HG03558 (cell line): ENCODE measurements around the gene KRI1.
A peak's percentile ranks its signal among the peaks of the same experiment; 100 is the strongest.

Experiments used
- ATAC-seq: cut with Tn5 transposase; IDR thresholded peaks from one replicate; pipeline ENCODE4 v1.9.1; 2021; ENCODE audit warnings: moderate number of reproducible peaks; ENCODE audit not compliant: unreplicated experiment; ENCODE audit errors: extremely low read depth

Gene KRI1

DNA sequence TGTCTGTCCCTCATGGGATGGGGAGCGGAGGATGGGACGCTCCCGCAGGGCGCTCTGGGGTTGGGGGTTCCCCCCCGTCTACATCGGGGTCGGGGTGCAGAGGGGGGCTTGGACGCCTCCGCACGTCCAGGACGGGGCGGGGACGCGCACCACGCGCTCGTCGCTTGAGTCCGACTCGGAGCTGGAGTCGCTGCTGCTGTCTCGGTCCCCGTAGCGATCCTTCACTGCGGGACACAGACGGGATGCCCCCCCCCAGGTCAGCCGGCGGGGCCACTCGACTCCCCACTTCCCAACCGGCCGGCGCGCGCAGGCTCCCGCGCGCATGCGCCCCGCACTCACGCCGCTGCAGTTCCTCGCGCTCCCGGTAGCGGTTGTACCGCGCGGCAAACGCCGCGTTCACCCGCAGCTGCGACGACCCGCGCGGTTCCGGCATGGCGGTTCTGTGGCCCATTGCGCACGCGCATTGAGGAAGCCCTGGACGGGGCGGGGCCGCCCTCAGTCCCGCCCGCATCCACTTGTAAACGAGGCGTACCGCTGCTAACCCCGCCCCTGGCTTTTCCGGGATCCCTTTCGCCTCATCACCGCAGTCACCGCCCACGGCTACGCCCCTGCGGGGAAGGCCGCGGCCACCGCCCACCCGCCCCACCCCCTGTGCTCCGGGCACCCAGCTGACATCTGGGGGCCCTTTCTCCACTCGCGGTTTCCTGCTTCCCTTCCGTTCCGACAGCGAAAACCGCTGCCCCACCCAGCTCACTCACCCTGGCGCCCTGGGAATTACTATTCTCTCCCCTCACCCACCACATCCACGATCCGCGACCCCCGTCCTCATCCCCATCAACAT, at the start of gene KRI1:
Gene KRI1 (minus strand): TSS at position 444 of the 841 bp plus-strand sequence. CDS start 11 bp downstream, at position 433.
- peak; percentile 23 for ATAC-seq

DNA sequence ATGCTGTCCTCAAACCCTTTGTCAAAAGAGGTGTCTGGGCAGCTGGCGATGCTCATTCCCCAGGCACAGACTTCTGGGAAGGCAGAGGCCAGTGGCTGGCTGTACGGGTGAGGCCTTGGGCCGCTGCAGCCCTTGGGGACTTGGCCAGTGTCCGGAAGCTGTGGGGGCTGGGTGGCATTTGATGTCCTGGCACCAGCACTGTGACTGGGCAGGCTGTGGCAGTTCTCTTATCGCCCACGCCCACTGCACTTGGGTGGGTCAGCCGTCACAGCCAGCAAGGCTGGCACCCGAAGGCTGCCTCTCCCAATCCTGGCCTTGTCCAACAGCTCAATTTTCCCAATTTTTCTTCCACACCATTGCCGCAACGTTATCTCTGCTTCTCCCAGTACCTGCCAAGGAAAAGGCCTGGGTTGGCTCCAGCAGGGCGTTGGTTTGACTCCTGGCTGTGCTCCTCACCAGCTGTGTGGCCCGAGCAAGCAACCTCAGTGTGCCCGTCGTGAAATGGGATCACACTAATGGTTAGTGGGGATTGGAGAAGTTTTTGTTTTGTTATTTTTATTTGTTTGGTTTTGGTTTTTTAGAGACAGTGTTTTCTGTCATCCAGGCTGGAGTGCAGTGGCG, 46.8 kb upstream of the KRI1 start:
- ATAC-seq = no peak

DNA sequence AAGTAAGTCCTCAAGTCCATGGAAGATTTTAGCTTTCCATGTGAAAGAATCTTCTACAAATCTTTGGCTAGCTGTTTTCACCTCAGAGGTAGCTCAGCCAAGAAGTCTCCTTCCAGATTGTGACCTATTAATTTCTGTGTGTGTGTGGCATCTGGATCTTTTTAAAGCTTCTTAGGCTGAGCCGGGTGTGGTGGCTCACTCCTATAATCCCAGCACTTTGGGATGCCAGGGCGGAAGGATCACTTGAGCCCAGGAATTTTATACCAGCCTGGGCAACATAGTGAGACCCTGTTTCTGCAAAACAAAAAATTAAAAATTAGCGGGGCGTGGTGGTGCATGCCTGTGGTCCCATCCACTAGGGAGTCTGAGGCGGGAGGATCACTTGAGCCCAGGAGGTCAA, 46.1 kb upstream of the KRI1 start:
- no peak for ATAC-seq

DNA sequence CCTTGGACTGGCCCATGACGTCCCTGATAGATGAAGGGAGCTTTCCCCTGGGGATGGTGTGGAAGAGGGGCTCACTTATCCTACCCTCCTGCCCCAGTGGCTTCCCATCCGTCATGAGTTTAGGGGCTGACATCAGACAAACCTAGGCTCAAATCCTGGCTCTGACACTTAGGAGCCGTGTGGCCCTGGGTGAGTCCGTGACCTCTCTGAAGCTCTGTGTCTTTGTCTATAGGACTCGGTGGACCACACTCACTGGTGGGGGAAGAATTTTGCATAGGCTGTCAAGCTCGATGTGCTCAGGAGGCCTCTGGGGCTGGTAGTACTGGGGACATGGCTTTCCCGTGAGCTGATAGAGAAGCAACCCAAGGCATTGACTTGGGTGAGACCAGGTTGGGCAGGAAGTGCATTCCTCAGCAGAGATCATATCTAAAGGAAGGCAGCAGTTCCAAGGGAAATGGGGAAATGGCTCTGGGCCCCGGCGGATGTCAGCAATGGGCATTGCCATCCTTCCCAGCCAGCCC, 38.7 kb upstream of the KRI1 start:
- no peak for ATAC-seq

DNA sequence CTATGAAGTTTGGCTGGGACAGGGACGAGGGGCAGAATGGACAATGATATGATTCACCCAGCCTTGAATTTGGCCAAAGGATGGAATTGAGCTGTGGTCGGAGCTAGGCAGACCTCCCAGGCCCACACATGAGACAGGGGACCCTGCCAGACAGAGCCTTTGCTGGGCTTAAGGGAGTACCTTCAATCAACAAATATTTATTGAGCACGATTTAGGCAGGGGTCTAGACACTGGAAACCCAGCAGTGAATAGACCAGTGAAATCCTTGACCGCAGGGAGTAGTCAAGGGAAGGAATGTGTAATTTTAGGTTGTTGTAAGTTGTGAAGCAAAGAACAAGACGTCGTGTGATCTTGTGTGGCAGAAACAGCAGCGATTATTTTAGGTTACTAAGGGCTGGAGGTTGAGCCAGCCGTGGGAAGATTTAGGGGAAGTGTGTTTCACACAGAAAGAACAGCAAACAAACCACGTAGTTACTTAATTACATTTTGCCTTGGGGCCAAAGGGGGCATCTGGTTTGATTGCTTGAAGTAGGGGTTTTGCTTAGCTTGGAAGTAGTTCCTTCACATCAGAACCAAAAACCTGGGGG, 38.2 kb upstream of the KRI1 start:
- ATAC-seq = no peak

DNA sequence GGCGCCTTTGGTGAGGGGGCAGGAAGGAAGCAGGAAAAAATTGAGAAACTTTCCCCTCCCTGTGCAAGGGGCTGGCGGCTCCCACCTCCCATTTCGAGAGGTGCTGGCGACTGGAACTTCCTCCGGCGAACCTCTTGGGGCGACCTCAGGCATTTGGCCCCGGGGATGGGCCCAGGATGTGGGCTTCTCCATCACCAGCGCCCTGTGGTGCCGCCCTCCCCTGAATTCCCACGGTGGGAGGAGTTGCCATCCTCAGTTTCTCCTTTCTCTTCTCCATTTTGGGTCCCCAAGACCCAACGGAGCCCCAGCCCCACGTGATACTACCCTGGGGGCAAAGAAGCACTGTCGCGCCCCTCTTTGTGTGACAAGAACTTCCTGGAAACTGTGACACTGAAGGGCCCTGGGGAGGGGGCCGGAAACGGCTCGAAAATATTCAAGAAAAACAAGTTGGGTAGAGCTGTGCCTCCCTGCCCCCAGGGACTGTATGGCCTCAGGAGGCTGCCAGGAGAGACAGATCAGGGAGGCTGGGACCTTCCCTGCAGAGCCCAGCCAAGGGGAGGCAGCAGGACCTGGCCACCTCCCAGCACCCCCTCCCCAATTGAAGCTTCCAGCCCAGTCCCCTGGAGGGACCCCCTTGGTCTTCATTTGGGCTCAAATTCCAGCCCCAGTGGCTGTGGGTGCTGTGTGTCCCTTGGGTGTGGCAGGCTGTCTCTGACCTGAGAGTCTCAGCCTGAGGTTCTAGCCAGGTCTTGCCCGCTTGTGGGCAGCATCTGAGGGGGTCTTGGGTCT, 37.5 kb upstream of the KRI1 start:
- ATAC-seq = no peak

DNA sequence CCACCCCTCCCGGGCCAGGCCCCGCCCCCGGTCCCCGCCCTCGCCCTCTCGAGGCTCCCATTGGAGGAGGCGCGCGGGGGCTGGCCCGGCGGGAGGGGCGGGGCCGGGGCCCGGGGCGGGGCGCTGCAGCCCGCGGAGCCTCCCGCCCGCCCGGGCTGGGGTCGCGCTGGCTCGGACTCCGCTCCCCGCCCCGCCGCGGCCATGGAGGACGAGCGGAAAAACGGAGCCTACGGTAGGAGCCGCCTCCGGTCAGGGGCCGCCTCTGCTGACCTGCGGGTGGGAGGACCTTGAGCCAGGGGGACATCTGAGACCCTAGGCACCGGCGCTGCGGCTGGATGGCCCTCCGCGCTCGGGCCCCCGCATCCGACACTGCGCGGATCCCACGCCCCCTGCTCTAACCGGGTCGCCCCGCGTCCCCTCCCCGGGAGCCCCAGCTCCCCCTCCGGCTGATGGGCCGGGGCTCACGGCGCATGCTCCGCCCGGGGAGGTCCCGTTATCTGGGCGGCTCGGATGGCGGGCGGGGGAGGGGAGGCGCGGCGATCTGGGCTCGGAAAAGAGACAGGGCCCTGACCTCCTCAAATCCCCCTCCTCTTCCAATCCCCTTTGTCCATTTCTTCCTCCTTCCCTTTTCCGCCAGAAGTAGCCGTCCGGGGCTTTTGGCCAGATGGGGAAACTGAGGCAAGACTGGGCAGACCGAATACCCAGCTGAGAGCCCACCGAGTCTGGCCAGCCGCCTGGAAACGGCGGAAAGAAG, 36.7 kb upstream of the KRI1 start:
- ATAC-seq = no peak

DNA sequence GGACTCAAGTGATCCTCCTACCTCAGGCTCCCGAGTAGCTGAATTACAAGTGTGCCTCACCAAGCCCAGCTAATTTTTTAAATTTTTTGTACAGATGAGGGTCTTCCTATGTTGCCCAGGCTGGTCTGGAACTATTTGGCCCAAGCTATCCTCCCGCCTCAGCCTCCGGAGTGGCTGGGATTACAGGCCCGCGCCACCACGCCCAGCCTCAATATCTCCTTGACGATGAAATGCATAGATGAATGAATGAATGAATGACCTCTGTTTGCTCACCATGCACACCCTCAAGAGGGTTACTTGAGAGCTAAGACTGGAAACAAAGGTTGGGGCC, 36.2 kb upstream of the KRI1 start:
- no peak for ATAC-seq

DNA sequence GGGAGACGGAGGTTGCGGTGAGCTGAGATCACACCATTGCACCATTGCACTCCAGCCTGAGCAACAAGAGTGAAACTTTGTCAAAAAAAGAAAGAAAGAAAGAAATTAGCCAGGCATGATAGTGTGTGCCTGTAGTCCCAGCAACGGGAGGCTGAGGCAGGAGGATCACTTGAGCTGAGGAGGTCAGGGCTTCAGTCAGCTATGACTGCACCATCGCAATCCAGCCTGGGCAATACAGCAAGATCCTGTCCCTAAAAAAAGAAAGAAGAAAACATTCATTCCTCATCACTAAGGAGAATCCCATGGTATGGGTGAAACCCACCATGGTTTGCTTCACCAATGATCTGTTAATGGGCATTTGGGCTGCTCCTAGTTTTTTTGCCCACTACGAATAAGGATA, 34.3 kb upstream of the KRI1 start:
- no peak for ATAC-seq

DNA sequence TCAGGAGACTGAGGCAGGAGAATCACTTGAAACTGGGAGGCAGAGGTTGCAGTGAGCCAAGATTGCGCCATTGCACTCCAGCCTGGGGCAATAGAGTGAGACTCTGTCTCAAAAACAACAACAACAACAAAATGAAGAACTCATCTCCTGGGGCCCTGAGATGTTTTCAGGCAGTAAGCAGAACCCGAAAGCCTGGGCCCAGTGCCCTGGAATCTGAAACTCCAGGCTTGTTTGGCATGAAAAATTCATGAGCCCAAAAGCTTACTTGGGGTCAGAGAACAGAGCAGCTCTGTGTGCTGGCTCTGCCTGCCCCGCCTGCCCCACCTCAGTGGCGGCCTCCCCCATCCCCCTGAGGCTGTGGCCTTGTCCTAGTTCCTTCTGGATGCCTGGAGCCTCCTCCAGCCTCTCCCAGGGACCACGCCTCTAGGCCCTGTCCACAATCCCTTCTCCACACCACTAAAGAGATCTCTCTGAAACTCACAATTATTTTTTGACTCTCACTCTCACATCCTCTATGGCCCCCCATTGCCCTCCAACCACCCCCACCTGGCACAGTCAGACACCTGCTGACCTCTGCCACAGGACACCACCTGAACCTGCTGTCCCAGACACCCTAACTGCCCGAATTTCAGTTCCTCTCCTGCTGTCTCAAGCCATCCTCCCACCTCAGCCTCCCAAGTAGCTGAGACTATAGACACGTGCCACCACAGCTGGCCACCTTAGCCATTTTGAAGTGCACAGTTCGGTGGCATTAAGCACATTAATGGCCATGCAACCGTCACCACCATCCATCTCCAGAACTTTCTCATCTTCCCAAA, 28.2 kb upstream of the KRI1 start:
- ATAC-seq = no peak

DNA sequence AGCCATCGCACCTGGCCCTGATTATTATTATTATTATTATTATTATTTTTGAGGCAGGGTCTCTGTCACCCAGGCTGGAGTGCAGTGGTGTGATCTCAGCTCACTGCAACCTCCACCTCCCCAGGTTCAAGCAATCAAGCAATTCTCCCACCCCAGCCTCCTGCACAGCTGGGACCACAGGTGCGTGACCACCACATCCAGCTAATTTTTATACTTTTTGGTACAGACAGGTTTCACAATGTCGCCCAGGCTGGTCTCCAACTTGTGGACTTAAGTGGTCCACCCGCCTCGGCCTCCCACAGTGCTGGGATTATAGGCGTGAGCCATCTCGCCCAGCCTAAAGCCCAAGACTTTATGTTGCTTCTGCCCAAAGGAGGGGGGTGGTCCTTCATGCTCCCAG, 27.3 kb upstream of the KRI1 start:
- no peak for ATAC-seq

DNA sequence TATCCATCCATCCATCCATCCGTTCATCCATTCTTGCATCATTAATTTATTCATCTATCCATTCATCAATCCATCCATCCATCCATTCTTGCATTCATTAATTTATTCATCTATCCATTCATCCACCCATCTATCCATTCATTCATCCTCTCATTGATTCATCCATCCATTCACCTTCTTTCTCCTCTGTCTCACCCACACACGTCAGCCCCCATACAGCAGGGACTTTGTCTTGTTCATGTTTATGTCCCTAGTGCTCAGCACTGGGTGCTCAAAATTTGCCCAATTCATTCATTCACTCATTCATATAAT, 22.0 kb upstream of the KRI1 start:
- ATAC-seq = no peak

DNA sequence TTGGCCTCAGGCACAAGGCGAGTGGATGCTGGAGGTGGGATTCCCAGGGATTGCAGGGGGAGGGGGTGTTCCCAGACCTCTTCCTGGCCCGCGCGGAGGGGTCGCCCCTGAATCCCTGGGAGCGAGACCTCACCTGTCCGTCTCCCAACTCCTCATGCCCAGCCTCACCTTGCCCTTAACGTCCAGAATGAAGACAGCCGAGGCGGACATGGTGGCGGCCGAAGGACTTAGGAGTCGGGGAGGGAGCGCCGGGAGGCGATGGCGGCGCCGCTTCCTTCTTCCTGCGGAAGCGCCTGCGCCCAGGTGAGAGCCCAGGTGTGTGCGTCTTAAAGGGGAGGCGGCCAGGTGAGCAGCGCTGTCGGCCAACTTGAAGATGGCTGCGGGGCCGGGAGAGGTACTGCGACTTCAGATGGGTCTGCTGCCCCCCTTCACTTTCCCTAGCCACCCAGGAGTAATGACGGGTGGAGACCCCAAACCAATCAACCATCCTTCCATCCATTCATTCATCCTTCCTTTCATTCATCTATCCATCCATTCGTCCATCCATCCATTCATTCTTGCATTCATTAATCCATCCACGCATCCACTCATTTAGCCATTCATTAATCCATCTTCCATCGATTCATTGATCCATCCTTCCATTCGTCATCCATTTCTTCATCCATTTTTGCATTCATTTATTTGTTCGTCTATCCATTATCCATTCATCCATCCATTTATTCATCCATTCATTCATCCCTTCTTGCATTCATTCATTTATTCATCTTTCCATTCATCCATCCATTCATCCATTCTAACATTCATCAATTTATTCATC, 21.4 kb upstream of the KRI1 start, which contains the start of gene AP1M2:
Gene AP1M2 (minus strand): TSS at position 291 of the 817 bp plus-strand sequence. CDS start 81 bp downstream, at position 210.
- ATAC-seq = no peak

DNA sequence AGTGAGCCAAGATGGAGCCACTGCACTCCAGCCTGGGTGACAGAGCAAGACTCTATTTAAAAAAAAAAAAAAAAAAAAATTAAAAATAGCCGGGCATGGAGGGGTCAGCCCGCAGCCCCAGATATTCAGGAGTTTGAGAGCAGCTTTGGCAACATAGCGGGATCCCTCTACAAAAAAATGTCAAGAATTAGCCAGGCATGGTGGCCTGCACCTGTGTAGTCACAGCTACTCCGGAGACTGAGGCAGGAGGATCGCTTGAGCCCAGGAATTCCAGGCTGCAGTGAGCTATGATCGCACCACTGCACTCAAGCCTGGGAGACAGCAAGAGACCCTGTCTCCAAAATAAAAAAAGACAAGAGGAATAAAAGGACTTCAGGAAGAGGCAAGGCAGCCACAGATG, 20.6 kb upstream of the KRI1 start:
- ATAC-seq = no peak

DNA sequence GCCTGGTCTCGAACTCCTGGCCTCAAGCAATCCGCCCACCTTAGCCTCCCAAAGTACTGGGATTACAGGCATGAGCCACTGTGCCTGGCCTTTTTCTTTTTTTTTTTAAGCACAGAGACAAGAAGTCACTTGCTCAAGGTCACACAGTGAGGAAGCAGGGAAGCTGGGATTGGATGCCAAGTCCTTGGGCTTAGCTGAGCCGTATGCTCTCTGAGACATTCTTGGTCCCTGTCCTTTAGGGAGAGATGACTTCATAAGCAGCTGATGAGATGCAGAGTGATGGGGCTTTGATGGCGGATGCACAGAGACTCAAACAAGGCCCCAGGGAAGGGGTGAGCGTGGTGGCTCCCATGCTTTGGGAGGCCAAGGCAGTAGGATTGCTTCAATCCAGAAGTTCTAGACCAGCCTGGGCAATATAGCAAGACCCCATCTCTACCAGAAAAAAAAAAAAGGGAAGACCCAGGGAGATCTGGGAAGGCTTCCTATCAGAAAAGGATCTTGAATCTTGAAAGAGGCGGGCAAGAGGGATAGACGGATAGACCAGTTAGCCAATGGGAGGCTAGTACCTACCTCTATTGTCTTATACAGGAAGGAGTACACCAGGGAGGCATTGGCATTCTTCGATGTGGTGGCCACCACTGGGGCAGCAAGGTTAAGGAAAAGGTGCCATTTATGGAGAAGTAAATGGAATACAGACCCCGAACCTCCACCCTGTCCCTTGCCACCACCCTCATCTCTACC, 17.4 kb upstream of the KRI1 start:
- ATAC-seq = no peak

DNA sequence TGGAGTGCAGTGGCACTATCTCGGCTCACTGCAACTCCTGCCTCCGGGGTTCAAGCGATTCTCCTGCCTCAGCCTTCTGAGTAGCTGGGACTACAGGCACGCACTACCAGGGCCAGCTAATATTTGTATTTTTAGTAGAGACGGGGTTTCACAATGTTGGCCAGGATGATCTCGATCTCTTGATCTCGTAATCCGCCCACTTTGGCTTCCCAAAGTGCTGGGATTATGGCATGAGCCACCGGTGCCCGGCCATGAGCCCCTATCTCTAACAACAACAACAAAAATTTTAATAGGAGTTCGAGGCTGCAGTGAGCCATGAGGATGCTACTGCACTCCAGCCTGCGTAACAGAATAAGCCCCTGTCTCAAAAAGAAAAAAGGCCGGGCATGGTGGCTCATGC, 16.3 kb upstream of the KRI1 start:
- ATAC-seq = no peak

DNA sequence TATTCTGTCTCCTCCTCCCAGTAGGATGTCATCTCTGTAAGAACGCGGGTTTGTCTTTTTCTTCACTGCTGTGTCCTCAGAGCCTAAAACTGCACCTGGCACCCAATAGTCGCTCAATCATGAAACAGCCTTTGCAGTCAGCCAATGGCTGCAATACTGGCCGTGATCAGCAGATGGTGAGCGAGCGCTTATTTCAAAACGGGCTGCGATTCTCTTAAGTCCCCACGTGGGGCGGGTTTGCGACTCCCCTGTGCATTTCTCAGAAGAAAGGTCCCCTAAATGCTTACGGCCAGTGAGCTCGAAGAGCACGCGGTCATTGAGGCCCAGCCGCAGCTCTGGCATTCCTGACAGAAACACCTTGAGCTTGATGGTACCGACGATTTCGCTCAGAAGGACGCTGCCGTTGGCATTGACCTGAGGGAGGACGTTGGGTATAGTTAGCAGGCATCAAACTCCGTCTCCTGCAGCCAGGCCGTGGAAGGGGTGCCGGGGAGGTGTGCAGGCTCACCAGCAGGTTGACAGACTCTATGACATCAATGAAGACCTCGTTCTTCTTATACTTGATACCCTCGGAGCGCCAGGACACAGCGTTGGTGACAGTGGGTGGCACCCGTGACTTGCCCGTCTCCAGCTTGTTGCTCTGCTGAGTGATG, 15.3 kb upstream of the KRI1 start:
- ATAC-seq = no peak
